Gastrocnemius medialis (tissue), 4 donors: ENCODE results near the gene STBD1.

Experiments
- CTCF ChIP-seq, 5 experiments: fragments of 450-650 bp in 3 of 5; fragments of 200-600 bp in 2 of 5; sonication (generic) in 2 of 5; IDR thresholded peaks in 4 of 5; conservative IDR thresholded peaks in 1 of 5; 1 replicate in 4 of 5; 2 replicates in 1 of 5; pipeline ENCODE4 v1.5.1; 2016 to 2019; ENCODE audit warnings: antibody characterized with exemption in 5 of 5, mild to moderate bottlenecking in 3 of 5, moderate library complexity in 3 of 5
- POLR2A ChIP-seq, 2 donors: fragments of 450-650 bp; IDR thresholded peaks; one replicate each; pipeline ENCODE4 v1.6.1; 2017; ENCODE audit warnings: antibody characterized with exemption in 2 of 2, mild to moderate bottlenecking in 2 of 2, moderate library complexity in 2 of 2

GRCh38 chr4:76326515-76326914, 20.0 kb downstream of the STBD1 start:
- TF ChIP-seq CTCF (IDR thresholded peaks at IDR 0.05 in 4 of 5, conservative IDR thresholded peaks at IDR 0.05 in 1 of 5) (no peak), POLR2A (IDR thresholded peaks at IDR 0.05) (no peak)
